SK-N-SH (cell line): ENCODE measurements around the gene CCNF. TPM values are rescaled to one million over a fixed set of nuclear protein-coding genes. Genes with fewer than 3 reads are reported as not detected.

Experiments used
- CTCF ChIA-PET: fragments of 300-600, 350-600 bp; formaldehyde crosslinking; extraction: SDS; loops from one replicate; lab custom pipeline; 2021; lab: Yijun Ruan, JAX
- POLR2A ChIA-PET: fragments of 350-600 bp; sonication (Branson Sonifier 250); formaldehyde crosslinking; extraction: SDS; loops from one replicate; lab custom pipeline; 2020; ENCODE audit warnings: antibody characterized with exemption, inconsistent platforms; lab: Yijun Ruan, JAX
- DNase-seq: peaks from one replicate; pipeline ENCODE4 v3.0.0; 2012
- H2AFZ ChIP-seq: fragments of 200-600 bp; sonication (generic); 2 replicates; pipeline ENCODE4 v1.8.1; 2016; ENCODE audit warnings: antibody characterized with exemption, mild to moderate bottlenecking, low read depth
- H3F3A ChIP-seq: fragments of 200-600 bp; sonication (generic); replicated peaks from 2 replicates; pipeline ENCODE3; 2016; ENCODE audit warnings: antibody characterized with exemption, mild to moderate bottlenecking; ENCODE audit not compliant: insufficient read depth
- H3K27ac ChIP-seq, 2 experiments: fragments of 200-500 bp in 1 of 2; fragments of 200-600 bp in 1 of 2; sonication (Bioruptor generic) in 1 of 2; sonication (generic), shearing (Covaris generic) in 1 of 2; 2 replicates each; pipeline versions ENCODE4 v1.5.1 to v1.6.1; 2014 to 2016; ENCODE audit warnings: low read depth in 2 of 2, inconsistent platforms in 1 of 2, low read length in 1 of 2, mild to moderate bottlenecking in 1 of 2, mixed read lengths in 1 of 2
- H3K27me3 ChIP-seq: fragments of 200-600 bp; sonication (generic), shearing (Covaris generic); 2 replicates; pipeline ENCODE4 v1.6.1; 2016; ENCODE audit warnings: mixed run types; ENCODE audit not compliant: insufficient read depth
- H3K36me3 ChIP-seq, 2 experiments: fragments of 200-500 bp in 1 of 2; fragments of 200-600 bp in 1 of 2; sonication (Bioruptor generic) in 1 of 2; sonication (generic) in 1 of 2; replicated peaks in 1 of 2; 2 replicates each; pipeline versions ENCODE3 to v1.5.1; 2014 to 2016; ENCODE audit warnings: low read length in 1 of 2, mild to moderate bottlenecking in 1 of 2; ENCODE audit not compliant: insufficient read depth in 2 of 2, control insufficient read depth in 1 of 2
- H3K4me1 ChIP-seq, 2 experiments: fragments of 200-500 bp in 1 of 2; fragments of 200-600 bp in 1 of 2; sonication (Bioruptor generic) in 1 of 2; sonication (generic), shearing (Covaris generic) in 1 of 2; 2 replicates each; pipeline versions ENCODE4 v1.5.1 to v1.6.1; 2014 to 2016; ENCODE audit warnings: low read depth in 1 of 2, low read length in 1 of 2, mixed run types in 1 of 2; ENCODE audit not compliant: insufficient read depth in 2 of 2, control insufficient read depth in 1 of 2
- H3K4me2 ChIP-seq: fragments of 200-600 bp; sonication (generic), shearing (Covaris generic); 2 replicates; pipeline ENCODE4 v1.6.1; 2017; ENCODE audit warnings: mixed run types
- H3K4me3 ChIP-seq, 2 experiments: fragments of 200-500 bp in 1 of 2; fragments of 200-600 bp in 1 of 2; sonication (Bioruptor generic) in 1 of 2; sonication (generic), shearing (Covaris generic) in 1 of 2; 2 replicates each; pipeline versions ENCODE4 v1.5.1 to v1.8.1; 2014 to 2016; ENCODE audit warnings: low read depth in 2 of 2, inconsistent platforms in 1 of 2, low read length in 1 of 2, mild to moderate bottlenecking in 1 of 2, mixed read lengths in 1 of 2, moderate library complexity in 1 of 2
- H3K79me2 ChIP-seq: fragments of 200-600 bp; sonication (generic); 2 replicates; pipeline ENCODE4 v1.8.1; 2017; ENCODE audit warnings: mild to moderate bottlenecking; ENCODE audit not compliant: insufficient read depth
- H3K9ac ChIP-seq: fragments of 200-600 bp; sonication (generic); 2 replicates; pipeline ENCODE4 v1.6.1; 2017; ENCODE audit warnings: mixed run types
- H3K9me2 ChIP-seq: fragments of 200-600 bp; sonication (generic); 2 replicates; pipeline ENCODE4 v1.6.1; 2017; ENCODE audit warnings: mixed run types
- H3K9me3 ChIP-seq: fragments of 200-600 bp; sonication (generic); 2 replicates; pipeline ENCODE4 v1.6.1; 2017; ENCODE audit warnings: mixed run types, mild to moderate bottlenecking, moderate library complexity
- H4K20me1 ChIP-seq: fragments of 200-600 bp; sonication (generic); 2 replicates; pipeline ENCODE4 v1.6.1; 2017; ENCODE audit warnings: mild to moderate bottlenecking, mixed run types; ENCODE audit not compliant: insufficient read depth
- CHD2 ChIP-seq: fragments of 150-350 bp; IDR thresholded peaks from 2 replicates; pipeline ENCODE4 v1.6.1; 2018; ENCODE audit warnings: low read length; ENCODE audit not compliant: partially characterized antibody
- EP300 ChIP-seq, 2 experiments: IDR thresholded peaks; 2 replicates each; pipeline versions ENCODE4 v1.4.0 to v1.6.1; 2012; ENCODE audit warnings: borderline replicate concordance in 1 of 2, low read depth in 1 of 2, low read length in 1 of 2
- FOSL2 ChIP-seq: IDR thresholded peaks from 2 replicates; pipeline ENCODE4 v1.4.0; 2012; ENCODE audit warnings: low read depth, mild to moderate bottlenecking, moderate library complexity, borderline replicate concordance
- FOXJ3 ChIP-seq: sonication (generic); formaldehyde crosslinking; IDR thresholded peaks from 2 replicates; pipeline ENCODE4 v1.5.1; 2020; ENCODE audit warnings: mild to moderate bottlenecking, missing genetic modification reagents
- GABPA ChIP-seq: IDR thresholded peaks from 2 replicates; pipeline ENCODE4 v1.4.0; 2012; ENCODE audit warnings: low read depth, mild to moderate bottlenecking
- MEF2A ChIP-seq: IDR thresholded peaks from 2 replicates; pipeline ENCODE4 v1.4.0; 2012; ENCODE audit warnings: low read depth, borderline replicate concordance
- MXI1 ChIP-seq: IDR thresholded peaks from 2 replicates; pipeline ENCODE4 v1.6.1; 2012; ENCODE audit warnings: mild to moderate bottlenecking, low read depth, low read length, improper control_type of control experiment
- POLR2AphosphoS5 ChIP-seq: IDR thresholded peaks from 2 replicates; pipeline ENCODE4 v1.6.1; 2012; ENCODE audit warnings: low read depth, low read length
- RAD21 ChIP-seq: IDR thresholded peaks from 2 replicates; pipeline ENCODE4 v1.6.1; 2012; ENCODE audit warnings: mild to moderate bottlenecking, low read length
- RXRA ChIP-seq: IDR thresholded peaks from 2 replicates; pipeline ENCODE4 v1.4.0; 2012; ENCODE audit warnings: low read depth, mild to moderate bottlenecking, borderline replicate concordance
- TAF1 ChIP-seq: IDR thresholded peaks from 2 replicates; pipeline ENCODE4 v1.6.1; 2012; ENCODE audit warnings: low read depth, mild to moderate bottlenecking, low read length, moderate library complexity, borderline replicate concordance
- TCF12 ChIP-seq: IDR thresholded peaks from 2 replicates; pipeline ENCODE4 v1.4.0; 2012
- WGBS: methylation state at CpG from one replicate; pipeline ENCODE4 v1.1.6; 2017; ENCODE audit warnings: low lambda C conversion rate; 5-methylcytosine and 5-hydroxymethylcytosine counted together
- polyA plus RNA-seq, 3 experiments: library from polyadenylated mRNA; depleted of rRNA; stranded (reverse); fragments of >200 nt; gene quantifications; 2 replicates each; pipeline ENCODE4 v1.2.3, GENCODE V29; 2012
- TF ChIP-seq, protein P1 (sequence below): IDR thresholded peaks from 2 replicates; pipeline ENCODE4 v1.4.0; 2012; ENCODE audit warnings: low read depth
- TF ChIP-seq, protein P2 (sequence below): fragments of 150-350 bp; IDR thresholded peaks from 2 replicates; pipeline ENCODE4 v1.6.1; 2016; ENCODE audit warnings: mild to moderate bottlenecking, low read depth, low read length
- TF ChIP-seq, protein P3 (sequence below): fragments of 200-600 bp; sonication (generic); IDR thresholded peaks from 2 replicates; pipeline ENCODE4 v1.6.1; 2017; ENCODE audit warnings: antibody characterized with exemption, mild to moderate bottlenecking, moderate library complexity
- TF ChIP-seq, protein P4 (sequence below): IDR thresholded peaks from 2 replicates; pipeline ENCODE4 v1.4.0; 2012; ENCODE audit warnings: low read depth, borderline replicate concordance

CCNF gene
- polyA plus RNA-seq, 1 of the 3 experiments (the other 2 are of a cell fraction): 4.6 TPM

DNA sequence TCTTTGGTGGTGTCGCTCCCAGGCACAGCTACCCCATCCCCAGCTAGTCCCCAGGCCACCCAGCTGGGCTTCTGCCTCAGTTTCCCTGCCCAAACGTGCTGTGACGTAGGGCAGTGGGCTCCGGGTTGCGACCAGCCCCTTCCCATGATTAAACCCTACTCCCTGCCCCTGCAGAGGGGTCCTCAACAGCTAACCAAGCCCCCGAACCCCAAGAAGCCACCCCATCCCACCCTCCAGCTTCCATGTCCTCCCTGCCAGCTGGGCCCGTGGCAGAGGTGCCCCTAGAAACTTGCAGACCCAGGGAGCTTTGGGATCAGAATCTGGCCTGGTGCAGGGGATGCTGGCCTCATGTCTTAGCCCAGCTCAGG, 41.0 kb downstream of the CCNF start (continued):
- TF ChIP-seq, protein P1, sequence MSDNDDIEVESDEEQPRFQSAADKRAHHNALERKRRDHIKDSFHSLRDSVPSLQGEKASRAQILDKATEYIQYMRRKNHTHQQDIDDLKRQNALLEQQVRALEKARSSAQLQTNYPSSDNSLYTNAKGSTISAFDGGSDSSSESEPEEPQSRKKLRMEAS: no peak
- TF ChIP-seq POLR2AphosphoS5 (no peak), RAD21 (no peak)

DNA sequence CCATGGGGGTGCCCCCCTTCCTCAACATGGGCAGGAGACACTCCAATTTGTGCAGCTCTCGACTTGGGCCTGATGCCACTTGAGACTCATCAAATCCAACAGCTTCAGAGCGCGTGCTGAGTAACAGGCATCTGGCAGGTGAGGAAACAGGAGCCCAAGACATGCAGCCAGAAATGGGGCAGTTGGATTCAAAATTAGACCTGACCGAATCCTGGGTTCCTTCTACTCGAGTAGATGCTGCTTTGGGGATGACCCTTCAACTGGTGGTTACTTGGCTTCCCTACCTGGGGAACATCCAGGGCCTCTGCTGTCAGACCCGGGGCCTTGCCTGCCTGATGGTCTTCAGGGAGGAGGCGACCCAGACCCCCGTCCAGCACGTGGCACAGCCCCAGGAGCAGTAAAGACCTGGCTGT, 41.4 kb downstream of the CCNF start:
- Histone ChIP-seq H3K27me3 (no peaks in the 10 kb centered on the region), H2AFZ (no peak overlapping the region), H3F3A (peaks cover 7% of the 10 kb centered on the region), H3K9me2 (no peaks in the 10 kb centered on the region), H3K79me2 (peaks cover 2% of the 10 kb centered on the region; the same call in 1 of the 2 replicates), H3K36me3 (no peaks in the 10 kb centered on the region), H3K9ac (no peak overlapping the region), H3K9me3 (no peaks in the 10 kb centered on the region), H3K27ac (peak overlapping the region in 1 of 2 experiments; percentile 97; a peak in 2 of 4 replicates), H3K4me2 (no peak overlapping the region; the same call in 1 of the 2 replicates), H3K4me3 (peak overlapping the region in 1 of 2 experiments; percentile 9; a peak in 1 of 4 replicates), H3K4me1 (peaks cover 6 to 66% of the 10 kb centered on the region in 2 experiments; a peak in 3 of 4 replicates), H4K20me1 (no peaks in the 10 kb centered on the region)
- 90% methylated on average over 4 of the region's 9 CpGs for WGBS
- no peak for DNase-seq
- ChIA-PET POLR2A (interaction anchor here (0.6 to 4.6 kb wide), 6 partner anchors 10 to 987 kb away, joined by 3 to 44 read pairs (median 13); partner anchors contain the start of gene TEDC2), CTCF (interaction anchor here (0.8 to 3.6 kb wide), 6 partner anchors 13 to 276 kb away, joined by 3 to 32 read pairs (median 6); no protein-coding TSS in a partner anchor)
- TF ChIP-seq, protein P2, sequence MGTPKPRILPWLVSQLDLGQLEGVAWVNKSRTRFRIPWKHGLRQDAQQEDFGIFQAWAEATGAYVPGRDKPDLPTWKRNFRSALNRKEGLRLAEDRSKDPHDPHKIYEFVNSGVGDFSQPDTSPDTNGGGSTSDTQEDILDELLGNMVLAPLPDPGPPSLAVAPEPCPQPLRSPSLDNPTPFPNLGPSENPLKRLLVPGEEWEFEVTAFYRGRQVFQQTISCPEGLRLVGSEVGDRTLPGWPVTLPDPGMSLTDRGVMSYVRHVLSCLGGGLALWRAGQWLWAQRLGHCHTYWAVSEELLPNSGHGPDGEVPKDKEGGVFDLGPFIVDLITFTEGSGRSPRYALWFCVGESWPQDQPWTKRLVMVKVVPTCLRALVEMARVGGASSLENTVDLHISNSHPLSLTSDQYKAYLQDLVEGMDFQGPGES: no peak
- 0 out of 2 replicates have a peak, but pooled peaks have one; percentile 31 for TF ChIP-seq FOXJ3 (CRISPR knock-in tag)

DNA sequence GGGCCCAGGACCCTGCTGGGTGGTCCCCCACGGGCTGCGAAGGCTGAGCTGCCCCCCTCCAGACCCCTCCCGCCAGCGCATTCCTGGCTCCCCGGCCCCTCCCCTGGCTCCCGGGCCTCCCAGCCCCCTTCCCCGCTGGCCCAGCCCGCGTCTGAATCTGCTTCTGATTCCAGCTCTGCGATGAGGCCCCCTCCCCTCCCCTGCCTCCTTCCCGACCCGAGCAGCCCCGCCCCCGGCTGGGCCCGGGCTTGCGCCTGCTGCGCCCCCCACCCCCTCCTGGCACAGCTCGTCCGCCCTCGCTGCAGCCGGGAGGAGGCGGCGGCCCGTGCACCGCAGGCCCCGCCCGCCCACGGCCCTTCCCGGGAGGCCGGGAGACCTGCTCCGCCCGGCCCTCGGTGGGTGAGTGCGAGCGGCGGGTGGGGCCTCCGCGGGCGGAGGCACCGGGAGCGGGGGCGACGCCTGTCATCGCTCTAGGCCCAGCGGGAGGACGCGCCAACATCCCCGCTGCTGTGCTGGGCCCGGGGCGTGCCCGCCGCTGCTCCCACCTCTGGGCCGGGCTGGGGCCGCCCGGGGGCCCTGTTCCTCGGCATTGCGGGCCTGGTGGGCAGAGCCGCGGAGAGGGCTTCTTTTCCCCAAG, 41.9 kb downstream of the CCNF start, which contains the start of gene NTN3:
Gene NTN3 (plus strand): TSS at position 282 of the 637 bp plus-strand sequence. CDS start 405 bp downstream, outside the sequence.
- peak within 1 kb of the TSS in 1 of 2 experiments; percentile 36; a peak in 2 of 4 replicates for H3K4me3 ChIP-seq
- H3K9me3 ChIP-seq: no peaks in the 10 kb centered on the region
- 25% methylated on average over 4 of the region's 59 CpGs for WGBS
- peak; percentile 91 for DNase-seq
- H2AFZ ChIP-seq: no peak within 1 kb of the TSS
- H3F3A ChIP-seq: peaks cover 5% of the 10 kb centered on the region
- no peaks in the 10 kb centered on the region for H3K36me3 ChIP-seq
- H3K9ac ChIP-seq: no peak within 1 kb of the TSS
- CTCF ChIA-PET: interaction anchor here (0.8 to 3.6 kb wide), 6 partner anchors 12 to 276 kb away, joined by 3 to 32 read pairs (median 4); no protein-coding TSS in a partner anchor
- peak within 1 kb of the TSS; percentile 37; the same call in 1 of the 2 replicates for H3K4me2 ChIP-seq
- peaks cover 6 to 72% of the 10 kb centered on the region in 2 experiments; a peak in 3 of 4 replicates for H3K4me1 ChIP-seq
- POLR2A ChIA-PET: interaction anchor here (0.6 to 4.6 kb wide), 5 partner anchors 12 to 986 kb away, joined by 3 to 44 read pairs (median 3); no protein-coding TSS in a partner anchor
- no peaks in the 10 kb centered on the region for H3K27me3 ChIP-seq
- H4K20me1 ChIP-seq: no peaks in the 10 kb centered on the region
- H3K9me2 ChIP-seq: no peaks in the 10 kb centered on the region
- H3K27ac ChIP-seq: peak within 1 kb of the TSS in 1 of 2 experiments; percentile 97; a peak in 2 of 4 replicates
- H3K79me2 ChIP-seq: peaks cover 7% of the 10 kb centered on the region; the same call in 1 of the 2 replicates
- peak; percentile 33 for TF ChIP-seq CHD2
- no peak for TF ChIP-seq TAF1
- TF ChIP-seq RAD21: no peak
- no peak for TF ChIP-seq RXRA
- no peak for TF ChIP-seq FOSL2
- TF ChIP-seq TCF12: no peak
- TF ChIP-seq MEF2A: no peak
- TF ChIP-seq, protein P3, sequence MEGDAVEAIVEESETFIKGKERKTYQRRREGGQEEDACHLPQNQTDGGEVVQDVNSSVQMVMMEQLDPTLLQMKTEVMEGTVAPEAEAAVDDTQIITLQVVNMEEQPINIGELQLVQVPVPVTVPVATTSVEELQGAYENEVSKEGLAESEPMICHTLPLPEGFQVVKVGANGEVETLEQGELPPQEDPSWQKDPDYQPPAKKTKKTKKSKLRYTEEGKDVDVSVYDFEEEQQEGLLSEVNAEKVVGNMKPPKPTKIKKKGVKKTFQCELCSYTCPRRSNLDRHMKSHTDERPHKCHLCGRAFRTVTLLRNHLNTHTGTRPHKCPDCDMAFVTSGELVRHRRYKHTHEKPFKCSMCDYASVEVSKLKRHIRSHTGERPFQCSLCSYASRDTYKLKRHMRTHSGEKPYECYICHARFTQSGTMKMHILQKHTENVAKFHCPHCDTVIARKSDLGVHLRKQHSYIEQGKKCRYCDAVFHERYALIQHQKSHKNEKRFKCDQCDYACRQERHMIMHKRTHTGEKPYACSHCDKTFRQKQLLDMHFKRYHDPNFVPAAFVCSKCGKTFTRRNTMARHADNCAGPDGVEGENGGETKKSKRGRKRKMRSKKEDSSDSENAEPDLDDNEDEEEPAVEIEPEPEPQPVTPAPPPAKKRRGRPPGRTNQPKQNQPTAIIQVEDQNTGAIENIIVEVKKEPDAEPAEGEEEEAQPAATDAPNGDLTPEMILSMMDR: no peak
- TF ChIP-seq, protein P4, sequence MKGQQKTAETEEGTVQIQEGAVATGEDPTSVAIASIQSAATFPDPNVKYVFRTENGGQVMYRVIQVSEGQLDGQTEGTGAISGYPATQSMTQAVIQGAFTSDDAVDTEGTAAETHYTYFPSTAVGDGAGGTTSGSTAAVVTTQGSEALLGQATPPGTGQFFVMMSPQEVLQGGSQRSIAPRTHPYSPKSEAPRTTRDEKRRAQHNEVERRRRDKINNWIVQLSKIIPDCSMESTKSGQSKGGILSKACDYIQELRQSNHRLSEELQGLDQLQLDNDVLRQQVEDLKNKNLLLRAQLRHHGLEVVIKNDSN: no peak
- TF ChIP-seq GABPA: no peak
- TF ChIP-seq FOXJ3 (CRISPR knock-in tag): no peak
- TF ChIP-seq MXI1: peak; percentile 46; the same call in 1 of the 2 replicates
- TF ChIP-seq EP300 (IDR thresholded peaks at IDR 0.05; ENCODE audit: borderline replicate concordance in 1 of 2, low read depth in 1 of 2, low read length in 1 of 2): peak in 1 of 2 experiments; percentile 18; a peak in 1 of 4 replicates
- TF ChIP-seq, protein P2: no peak
